ENCODE measurements around the gene TMEM178B.

TMEM178B gene

GRCh38 chr7:141227454-141227853, 153.6 kb downstream of the TMEM178B start:
- no peak overlapping the region for H3K9ac ChIP-seq (ENCODE audit: low read length in 5 of 5)
- H3K4me3 ChIP-seq (ENCODE audit: low read depth in 1 of 5, low read length in 5 of 5) = no peak overlapping the region
- H3K36me3 ChIP-seq (ENCODE audit: control insufficient read depth in 5 of 5, insufficient read depth in 5 of 5, low read length in 5 of 5) = no peaks in the 10 kb centered on the region

DNA sequence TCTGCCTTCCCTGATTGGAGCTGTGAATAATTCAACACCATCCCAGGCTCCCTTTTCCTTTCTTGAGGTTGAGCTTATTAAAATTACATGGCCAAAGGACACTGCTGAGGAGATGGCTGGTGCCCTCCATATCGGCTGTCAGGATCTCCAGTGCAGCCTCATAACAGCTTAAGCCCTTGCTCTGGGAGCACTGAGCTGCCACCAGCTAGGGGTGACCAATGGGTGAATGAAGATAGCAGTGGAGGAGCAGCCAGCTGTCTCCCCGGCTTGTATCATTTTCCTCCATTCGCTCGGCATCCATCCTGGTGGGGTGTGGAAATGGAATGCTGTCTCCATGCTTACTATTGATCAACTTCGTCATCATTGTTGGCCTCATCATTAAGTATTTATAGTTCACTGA, 154.6 kb downstream of the TMEM178B start:
- Histone ChIP-seq H3K4me3 (ENCODE audit: low read depth in 1 of 5, low read length in 5 of 5) (no peak overlapping the region), H3K27me3 (ENCODE audit: control insufficient read depth in 5 of 5, insufficient read depth in 4 of 5, low read length in 5 of 5) (peaks cover 0 to 5% (median 0%) of the 10 kb centered on the region in 5 donors), H3K9me3 (ENCODE audit: control insufficient read depth in 5 of 5, low read length in 5 of 5) (no peaks in the 10 kb centered on the region), H3K27ac (ENCODE audit: low read depth, low read length) (no peak overlapping the region), H3K9ac (ENCODE audit: low read length in 5 of 5) (no peak overlapping the region), H3K36me3 (ENCODE audit: control insufficient read depth in 5 of 5, insufficient read depth in 5 of 5, low read length in 5 of 5) (no peaks in the 10 kb centered on the region), H3K4me1 (ENCODE audit: control insufficient read depth in 5 of 5, insufficient read depth in 5 of 5, low read length in 5 of 5) (no peaks in the 10 kb centered on the region)

More at GRCh38 chr7:141227454-141227853, 153.6 kb downstream of the TMEM178B start:
- H3K27ac ChIP-seq (ENCODE audit: low read depth, low read length) = no peak overlapping the region
- no peaks in the 10 kb centered on the region for H3K4me1 ChIP-seq (ENCODE audit: control insufficient read depth in 5 of 5, insufficient read depth in 5 of 5, low read length in 5 of 5)
- H3K9me3 ChIP-seq (ENCODE audit: control insufficient read depth in 5 of 5, low read length in 5 of 5) = no peaks in the 10 kb centered on the region
- H3K27me3 ChIP-seq (ENCODE audit: control insufficient read depth in 5 of 5, insufficient read depth in 4 of 5, low read length in 5 of 5) = no peaks in the 10 kb centered on the region

DNA sequence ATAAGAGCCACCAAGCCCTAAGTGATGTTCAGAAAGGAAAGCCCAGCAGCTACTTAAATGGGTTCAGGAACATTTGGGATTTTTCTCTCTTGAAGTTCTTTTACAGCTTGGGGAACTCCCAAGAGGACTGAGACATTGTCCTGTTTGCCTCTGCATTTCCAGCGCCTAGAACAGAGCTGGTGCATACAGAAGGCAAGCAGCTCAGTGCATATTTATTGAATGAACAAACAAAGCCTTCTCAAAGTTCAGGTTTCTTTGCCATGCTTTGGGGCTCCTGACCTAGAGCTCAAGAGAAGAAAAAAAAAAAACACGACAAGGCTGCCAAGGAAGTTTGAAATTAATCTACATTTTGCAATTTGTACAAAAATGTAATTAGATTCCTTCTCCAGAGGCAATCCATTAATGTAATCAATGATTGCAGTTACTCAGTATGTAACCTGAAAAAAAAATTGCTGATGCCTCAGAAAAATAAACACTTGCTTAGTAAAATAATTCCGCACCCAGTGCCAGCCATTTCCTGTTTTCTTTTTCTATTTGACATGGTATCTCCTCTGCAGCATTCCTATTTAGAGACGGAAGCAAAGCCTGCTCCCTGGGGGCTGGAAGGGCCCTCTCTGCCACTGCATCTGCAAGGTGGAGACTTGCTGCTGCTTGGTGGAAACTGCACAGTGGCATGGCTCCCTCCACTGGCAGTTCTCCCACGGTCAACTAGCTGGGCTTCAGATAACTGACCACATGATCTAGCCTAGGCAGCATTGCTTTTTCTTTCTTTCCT, 157.3 kb downstream of the TMEM178B start:
- H3K27me3 ChIP-seq (ENCODE audit: control insufficient read depth in 5 of 5, insufficient read depth in 4 of 5, low read length in 5 of 5) = peaks cover 0 to 5% (median 0%) of the 10 kb centered on the region in 5 donors
- no peaks in the 10 kb centered on the region for H3K9me3 ChIP-seq (ENCODE audit: control insufficient read depth in 5 of 5, low read length in 5 of 5)
- no peak overlapping the region for H3K4me3 ChIP-seq (ENCODE audit: low read depth in 1 of 5, low read length in 5 of 5)
- no peak overlapping the region for H3K27ac ChIP-seq (ENCODE audit: low read depth, low read length)
- H3K36me3 ChIP-seq (ENCODE audit: control insufficient read depth in 5 of 5, insufficient read depth in 5 of 5, low read length in 5 of 5) = no peaks in the 10 kb centered on the region
- no peak overlapping the region for H3K9ac ChIP-seq (ENCODE audit: low read length in 5 of 5)
- no peaks in the 10 kb centered on the region for H3K4me1 ChIP-seq (ENCODE audit: control insufficient read depth in 5 of 5, insufficient read depth in 5 of 5, low read length in 5 of 5)

- H3K27ac ChIP-seq (ENCODE audit: low read depth, low read length) = no peak overlapping the region
- H3K4me1 ChIP-seq (ENCODE audit: control insufficient read depth in 5 of 5, insufficient read depth in 5 of 5, low read length in 5 of 5) = no peaks in the 10 kb centered on the region
- H3K9me3 ChIP-seq (ENCODE audit: control insufficient read depth in 5 of 5, low read length in 5 of 5) = no peaks in the 10 kb centered on the region
- no peaks in the 10 kb centered on the region for H3K36me3 ChIP-seq (ENCODE audit: control insufficient read depth in 5 of 5, insufficient read depth in 5 of 5, low read length in 5 of 5)
- no peak overlapping the region for H3K4me3 ChIP-seq (ENCODE audit: low read depth in 1 of 5, low read length in 5 of 5)
- no peak overlapping the region for H3K9ac ChIP-seq (ENCODE audit: low read length in 5 of 5)
- peaks cover 0 to 5% (median 0%) of the 10 kb centered on the region in 5 donors for H3K27me3 ChIP-seq (ENCODE audit: control insufficient read depth in 5 of 5, insufficient read depth in 4 of 5, low read length in 5 of 5)
These were observed 158.6 kb downstream of the TMEM178B start for GRCh38 chr7:141232286-141233051.

GRCh38 chr7:141234335-141235105, 160.7 kb downstream of the TMEM178B start:
- Histone ChIP-seq H3K27ac (ENCODE audit: low read depth, low read length) (no peak overlapping the region), H3K4me3 (ENCODE audit: low read depth in 1 of 5, low read length in 5 of 5) (no peak overlapping the region), H3K9me3 (ENCODE audit: control insufficient read depth in 5 of 5, low read length in 5 of 5) (no peaks in the 10 kb centered on the region), H3K27me3 (ENCODE audit: control insufficient read depth in 5 of 5, insufficient read depth in 4 of 5, low read length in 5 of 5) (peaks cover 0 to 5% (median 0%) of the 10 kb centered on the region in 5 donors), H3K4me1 (ENCODE audit: control insufficient read depth in 5 of 5, insufficient read depth in 5 of 5, low read length in 5 of 5) (no peaks in the 10 kb centered on the region), H3K9ac (ENCODE audit: low read length in 5 of 5) (no peak overlapping the region), H3K36me3 (ENCODE audit: control insufficient read depth in 5 of 5, insufficient read depth in 5 of 5, low read length in 5 of 5) (no peaks in the 10 kb centered on the region)

GRCh38 chr7:141235656-141236055, 161.8 kb downstream of the TMEM178B start:
- Histone ChIP-seq H3K4me1 (ENCODE audit: control insufficient read depth in 5 of 5, insufficient read depth in 5 of 5, low read length in 5 of 5) (no peaks in the 10 kb centered on the region), H3K9me3 (ENCODE audit: control insufficient read depth in 5 of 5, low read length in 5 of 5) (no peaks in the 10 kb centered on the region), H3K27me3 (ENCODE audit: control insufficient read depth in 5 of 5, insufficient read depth in 4 of 5, low read length in 5 of 5) (peaks cover 0 to 5% (median 0%) of the 10 kb centered on the region in 5 donors), H3K36me3 (ENCODE audit: control insufficient read depth in 5 of 5, insufficient read depth in 5 of 5, low read length in 5 of 5) (no peaks in the 10 kb centered on the region), H3K4me3 (ENCODE audit: low read depth in 1 of 5, low read length in 5 of 5) (no peak overlapping the region), H3K27ac (ENCODE audit: low read depth, low read length) (no peak overlapping the region), H3K9ac (ENCODE audit: low read length in 5 of 5) (no peak overlapping the region)

- no peak overlapping the region for H3K4me3 ChIP-seq (ENCODE audit: low read depth in 1 of 5, low read length in 5 of 5)
- peaks cover 0 to 2% (median 0%) of the 10 kb centered on the region in 5 donors for H3K27me3 ChIP-seq (ENCODE audit: control insufficient read depth in 5 of 5, insufficient read depth in 4 of 5, low read length in 5 of 5)
- H3K9ac ChIP-seq (ENCODE audit: low read length in 5 of 5) = no peak overlapping the region
- no peaks in the 10 kb centered on the region for H3K9me3 ChIP-seq (ENCODE audit: control insufficient read depth in 5 of 5, low read length in 5 of 5)
- no peak overlapping the region for H3K27ac ChIP-seq (ENCODE audit: low read depth, low read length)
- H3K4me1 ChIP-seq (ENCODE audit: control insufficient read depth in 5 of 5, insufficient read depth in 5 of 5, low read length in 5 of 5) = no peaks in the 10 kb centered on the region
- no peaks in the 10 kb centered on the region for H3K36me3 ChIP-seq (ENCODE audit: control insufficient read depth in 5 of 5, insufficient read depth in 5 of 5, low read length in 5 of 5)
These were observed 164.9 kb downstream of the TMEM178B start for GRCh38 chr7:141238596-141239243.

DNA sequence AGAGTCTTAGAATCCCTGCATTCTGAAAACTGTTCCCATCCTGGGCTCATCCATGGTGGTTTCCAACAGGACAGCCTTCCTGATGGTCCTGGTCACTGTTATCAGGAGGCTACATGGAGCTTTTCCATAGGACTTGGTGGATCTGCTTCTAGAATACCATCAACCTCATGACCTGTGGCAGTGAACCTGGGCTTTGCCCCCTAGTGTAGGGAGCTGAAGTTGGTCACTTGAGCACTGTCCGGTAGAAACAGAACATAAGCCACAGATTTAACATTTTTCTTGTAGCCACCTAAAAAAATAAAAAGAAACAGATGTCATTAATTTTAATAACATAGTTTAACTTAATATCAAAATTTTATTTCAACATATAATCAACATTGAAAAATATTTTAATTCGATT, 165.8 kb downstream of the TMEM178B start:
- H3K4me3 ChIP-seq (ENCODE audit: low read depth in 1 of 5, low read length in 5 of 5) = no peak overlapping the region
- no peaks in the 10 kb centered on the region for H3K4me1 ChIP-seq (ENCODE audit: control insufficient read depth in 5 of 5, insufficient read depth in 5 of 5, low read length in 5 of 5)
- peaks cover 0 to 2% (median 0%) of the 10 kb centered on the region in 5 donors for H3K27me3 ChIP-seq (ENCODE audit: control insufficient read depth in 5 of 5, insufficient read depth in 4 of 5, low read length in 5 of 5)
- H3K9ac ChIP-seq (ENCODE audit: low read length in 5 of 5) = no peak overlapping the region
- H3K9me3 ChIP-seq (ENCODE audit: control insufficient read depth in 5 of 5, low read length in 5 of 5) = no peaks in the 10 kb centered on the region
- no peaks in the 10 kb centered on the region for H3K36me3 ChIP-seq (ENCODE audit: control insufficient read depth in 5 of 5, insufficient read depth in 5 of 5, low read length in 5 of 5)
- no peak overlapping the region for H3K27ac ChIP-seq (ENCODE audit: low read depth, low read length)

- H3K27ac ChIP-seq (ENCODE audit: low read depth, low read length) = no peak overlapping the region
- peaks cover 0 to 2% (median 0%) of the 10 kb centered on the region in 5 donors for H3K27me3 ChIP-seq (ENCODE audit: control insufficient read depth in 5 of 5, insufficient read depth in 4 of 5, low read length in 5 of 5)
- no peaks in the 10 kb centered on the region for H3K4me1 ChIP-seq (ENCODE audit: control insufficient read depth in 5 of 5, insufficient read depth in 5 of 5, low read length in 5 of 5)
- no peak overlapping the region for H3K4me3 ChIP-seq (ENCODE audit: low read depth in 1 of 5, low read length in 5 of 5)
- no peaks in the 10 kb centered on the region for H3K36me3 ChIP-seq (ENCODE audit: control insufficient read depth in 5 of 5, insufficient read depth in 5 of 5, low read length in 5 of 5)
- no peak overlapping the region for H3K9ac ChIP-seq (ENCODE audit: low read length in 5 of 5)
- no peaks in the 10 kb centered on the region for H3K9me3 ChIP-seq (ENCODE audit: control insufficient read depth in 5 of 5, low read length in 5 of 5)
These were observed 168.7 kb downstream of the TMEM178B start for GRCh38 chr7:141242568-141242967.
